Brain microvascular endothelial cell (primary cell): ENCODE results near the gene SEC11A.

Source experiments
- DNase-seq: peaks from one replicate; pipeline ENCODE4 v3.0.0-alpha.2; 2020
- H3K27ac ChIP-seq: fragments of 250-450 bp; sonication (Bioruptor Pico); 2 replicates; pipeline ENCODE4 v1.5.1; 2020; ENCODE audit warnings: mild to moderate bottlenecking, moderate library complexity
- H3K27me3 ChIP-seq: fragments of 250-450 bp; sonication (Bioruptor Pico); replicated peaks from 2 replicates; pipeline ENCODE4 v1.5.1; 2020; ENCODE audit warnings: mild to moderate bottlenecking
- H3K36me3 ChIP-seq: fragments of 250-450 bp; sonication (Bioruptor Pico); replicated peaks from 2 replicates; pipeline ENCODE4 v1.5.1; 2020; ENCODE audit warnings: mild to moderate bottlenecking
- H3K4me3 ChIP-seq: 2 replicates; pipeline ENCODE4 v1.5.1; 2011; ENCODE audit warnings: low read depth, mild to moderate bottlenecking, control low read depth, low read length, moderate library complexity
- in situ Hi-C: cut with HindIII; loops from 2 replicates; pipeline ENCODE4 v1.10.0; 2017; ENCODE audit warnings: low sequenced_read_pairs, low pct_ligation_motif_present
- TF ChIP-seq, protein P1 (sequence below): IDR thresholded peaks from 2 replicates; pipeline ENCODE4 v1.5.1; 2011; ENCODE audit warnings: low read depth, mild to moderate bottlenecking, moderate library complexity, low read length, control low read depth, inconsistent platforms; ENCODE audit errors: missing control alignments

Gene SEC11A

DNA sequence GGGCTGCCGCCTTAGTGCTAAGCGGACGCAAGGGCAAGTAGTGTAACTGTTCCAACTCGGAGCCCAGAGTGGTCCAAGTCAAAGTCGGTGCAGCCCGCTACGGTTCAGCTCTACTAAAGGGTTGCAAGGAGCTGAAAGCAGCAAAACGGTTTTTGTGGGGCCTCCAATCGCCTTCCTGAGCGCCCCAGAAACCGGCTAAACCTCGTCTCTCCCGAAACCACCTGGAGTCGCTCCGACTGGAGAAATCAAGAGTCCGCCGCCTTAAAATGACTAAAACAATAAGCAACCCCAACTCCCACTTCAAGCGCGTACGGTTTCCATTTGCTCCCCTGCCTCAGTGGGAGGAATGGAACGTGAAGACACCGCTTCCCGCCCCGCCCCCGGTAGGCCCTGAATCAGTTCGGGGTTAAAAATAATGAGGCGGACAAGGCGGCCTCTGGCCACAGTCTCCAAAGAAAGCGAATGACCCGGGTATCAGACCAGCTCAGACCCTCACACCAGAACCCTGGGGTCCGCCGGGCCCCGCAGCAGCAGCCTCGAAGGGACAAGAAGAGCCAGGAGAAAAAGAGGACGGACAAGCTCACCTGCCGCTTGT, 401 bp downstream of the SEC11A start:
- Histone ChIP-seq H3K27me3 (no peaks in the 10 kb centered on the region), H3K36me3 (no peaks in the 10 kb centered on the region), H3K4me3 (peak overlapping the region; percentile 94), H3K27ac (peak overlapping the region; percentile 86)
- TF ChIP-seq, protein P1, sequence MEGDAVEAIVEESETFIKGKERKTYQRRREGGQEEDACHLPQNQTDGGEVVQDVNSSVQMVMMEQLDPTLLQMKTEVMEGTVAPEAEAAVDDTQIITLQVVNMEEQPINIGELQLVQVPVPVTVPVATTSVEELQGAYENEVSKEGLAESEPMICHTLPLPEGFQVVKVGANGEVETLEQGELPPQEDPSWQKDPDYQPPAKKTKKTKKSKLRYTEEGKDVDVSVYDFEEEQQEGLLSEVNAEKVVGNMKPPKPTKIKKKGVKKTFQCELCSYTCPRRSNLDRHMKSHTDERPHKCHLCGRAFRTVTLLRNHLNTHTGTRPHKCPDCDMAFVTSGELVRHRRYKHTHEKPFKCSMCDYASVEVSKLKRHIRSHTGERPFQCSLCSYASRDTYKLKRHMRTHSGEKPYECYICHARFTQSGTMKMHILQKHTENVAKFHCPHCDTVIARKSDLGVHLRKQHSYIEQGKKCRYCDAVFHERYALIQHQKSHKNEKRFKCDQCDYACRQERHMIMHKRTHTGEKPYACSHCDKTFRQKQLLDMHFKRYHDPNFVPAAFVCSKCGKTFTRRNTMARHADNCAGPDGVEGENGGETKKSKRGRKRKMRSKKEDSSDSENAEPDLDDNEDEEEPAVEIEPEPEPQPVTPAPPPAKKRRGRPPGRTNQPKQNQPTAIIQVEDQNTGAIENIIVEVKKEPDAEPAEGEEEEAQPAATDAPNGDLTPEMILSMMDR = no peak
- in situ Hi-C loops = no loop called here
- DNase-seq = peak; percentile 20

DNA sequence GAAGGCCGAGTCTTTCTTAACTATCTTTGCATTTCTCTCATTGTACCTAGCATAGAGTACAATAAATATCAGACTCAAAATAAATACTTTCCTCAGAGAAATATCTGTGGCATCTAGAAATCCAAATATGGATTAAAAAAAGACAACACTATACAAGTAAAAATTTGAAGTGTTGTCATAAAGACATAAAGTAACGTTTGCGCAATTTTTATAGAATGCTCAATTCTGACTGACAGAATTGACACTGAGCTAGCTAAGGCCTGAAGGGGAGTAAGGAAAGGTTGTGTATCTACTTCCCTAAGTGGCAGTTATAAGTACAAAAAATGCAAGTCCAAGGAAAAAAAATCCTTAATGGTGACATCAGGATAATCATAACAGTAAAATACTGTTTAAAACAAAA, 1.1 kb downstream of the SEC11A start:
- in situ Hi-C loops = no loop called here
- no peaks in the 10 kb centered on the region for H3K27me3 ChIP-seq
- peaks cover under 1% of the 10 kb centered on the region for H3K36me3 ChIP-seq
- TF ChIP-seq, protein P1 = no peak
- no peak for DNase-seq
- peak overlapping the region; percentile 94 for H3K4me3 ChIP-seq
- H3K27ac ChIP-seq = peak overlapping the region; percentile 86

DNA sequence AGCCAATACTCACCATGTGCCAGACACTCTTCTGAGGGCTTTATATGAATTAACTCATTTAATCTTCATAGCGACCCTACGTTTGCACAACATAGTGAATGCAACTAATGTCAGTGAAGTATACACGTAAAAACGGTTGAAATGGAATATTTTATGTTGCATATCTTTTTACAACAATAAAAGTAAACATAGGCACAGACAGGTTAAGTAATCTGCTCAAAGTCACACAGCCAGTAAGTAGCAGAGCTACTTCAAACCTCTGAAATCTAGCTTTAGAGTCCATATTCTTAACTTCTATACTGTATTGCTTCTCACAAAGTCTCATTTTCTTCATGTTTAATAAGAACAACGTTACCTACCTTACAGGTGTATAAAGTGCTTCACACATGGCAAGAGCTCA, 1.6 kb downstream of the SEC11A start:
- in situ Hi-C loops = no loop called here
- H3K4me3 ChIP-seq = peak overlapping the region; percentile 94
- H3K27me3 ChIP-seq = no peaks in the 10 kb centered on the region
- H3K27ac ChIP-seq = no peak overlapping the region
- peaks cover 4% of the 10 kb centered on the region for H3K36me3 ChIP-seq
- TF ChIP-seq, protein P1 = no peak
- DNase-seq = no peak

DNA sequence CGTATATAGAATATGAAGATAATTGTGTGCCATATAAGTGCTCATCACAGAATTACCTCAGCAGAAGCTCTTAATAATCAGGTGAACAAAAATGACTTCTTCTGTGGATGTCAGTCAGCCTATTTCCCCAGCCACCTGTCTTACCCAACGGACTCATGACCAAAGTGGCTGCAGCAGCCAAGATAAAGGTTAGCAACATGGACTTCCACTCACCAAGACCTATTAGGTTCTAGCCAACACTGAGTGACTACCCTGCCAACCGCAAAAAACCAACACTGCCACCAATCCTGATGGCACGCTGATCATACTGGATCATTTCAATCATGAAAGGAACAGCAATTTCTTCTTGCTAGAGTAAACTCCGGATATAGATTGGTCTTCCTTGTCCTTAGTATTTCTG, 12.1 kb downstream of the SEC11A start:
- Histone ChIP-seq H3K4me3 (no peak overlapping the region), H3K27me3 (no peaks in the 10 kb centered on the region), H3K36me3 (peaks cover 6% of the 10 kb centered on the region), H3K27ac (no peak overlapping the region)
- in situ Hi-C loops = no loop called here
- no peak for DNase-seq
- TF ChIP-seq, protein P1 = no peak

DNA sequence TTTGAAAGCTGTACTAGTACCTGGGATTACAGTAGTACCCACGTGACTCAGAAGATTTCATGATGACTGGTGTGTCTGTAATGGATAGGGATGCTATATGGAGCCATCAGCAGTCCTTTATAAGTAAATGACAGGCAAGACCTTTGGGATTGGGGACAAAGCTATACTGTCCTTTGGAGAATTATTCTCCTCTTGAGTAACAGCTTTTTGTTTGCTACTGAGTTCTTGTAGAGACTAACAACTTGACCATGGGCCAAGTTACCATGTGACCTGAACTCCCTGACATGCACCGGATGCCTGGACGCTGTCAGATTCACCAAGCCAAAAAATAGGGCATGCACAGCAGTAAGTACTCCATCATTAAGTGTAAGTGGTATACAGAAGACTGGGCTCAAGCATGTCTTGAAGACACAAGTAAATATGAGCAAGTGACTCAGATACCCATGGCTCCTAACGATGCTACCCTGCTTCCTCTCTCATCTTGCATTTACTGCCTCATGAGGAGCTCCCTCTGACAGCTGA, 12.9 kb downstream of the SEC11A start:
- in situ Hi-C loops = no loop called here
- TF ChIP-seq, protein P1 = no peak
- Histone ChIP-seq H3K27ac (no peak overlapping the region), H3K27me3 (no peaks in the 10 kb centered on the region), H3K36me3 (peaks cover 6% of the 10 kb centered on the region), H3K4me3 (no peak overlapping the region)
- peak; percentile 18 for DNase-seq
